Astrocyte (in vitro differentiated cells and primary cell): ENCODE results near the gene ULK1. TPM values are rescaled to one million over a fixed set of nuclear protein-coding genes. Genes with fewer than 3 reads are reported as not detected.

Experiments
- DNase-seq: peaks from one replicate; pipeline ENCODE4 v3.0.0-alpha.2; 2010; ENCODE audit warnings: low read depth
- FAIRE-seq: peaks from 2 replicates; lab custom pipeline; 2011; peaks lifted over from hg19 to GRCh38; lab: Jason Lieb, UNC
- H2AFZ ChIP-seq: 2 replicates; pipeline ENCODE4 v1.6.0; 2012; ENCODE audit warnings: low read depth, low read length, inconsistent platforms
- H3K27ac ChIP-seq: 2 replicates; pipeline ENCODE4 v1.5.1; 2011; ENCODE audit warnings: low read depth, low read length, inconsistent platforms
- H3K27me3 ChIP-seq: 2 replicates; pipeline ENCODE4 v1.6.0; 2011; ENCODE audit warnings: low read length, inconsistent platforms; ENCODE audit not compliant: insufficient read depth
- H3K36me3 ChIP-seq: 2 replicates; pipeline ENCODE4 v1.5.1; 2011; ENCODE audit warnings: low read length, inconsistent platforms; ENCODE audit not compliant: insufficient read depth
- H3K4me1 ChIP-seq: 2 replicates; pipeline ENCODE4 v1.5.1; 2011; ENCODE audit warnings: low read length, inconsistent platforms; ENCODE audit not compliant: insufficient read depth
- H3K4me2 ChIP-seq: 2 replicates; pipeline ENCODE4 v1.6.0; 2012; ENCODE audit warnings: low read length, inconsistent platforms
- H3K4me3 ChIP-seq: 2 replicates; pipeline ENCODE4 v1.5.1; 2011; ENCODE audit warnings: low read depth, mild to moderate bottlenecking, low read length, inconsistent platforms; ENCODE audit not compliant: insufficient read depth
- H3K79me2 ChIP-seq: 2 replicates; pipeline ENCODE4 v1.6.0; 2012; ENCODE audit warnings: mild to moderate bottlenecking, low read length, inconsistent platforms; ENCODE audit not compliant: insufficient read depth
- H3K9ac ChIP-seq: 2 replicates; pipeline ENCODE4 v1.6.0; 2012; ENCODE audit warnings: mild to moderate bottlenecking, low read length, inconsistent platforms
- H3K9me3 ChIP-seq: 2 replicates; pipeline ENCODE4 v1.5.1; 2012; ENCODE audit warnings: low read depth, mild to moderate bottlenecking, low read length, inconsistent platforms; ENCODE audit not compliant: insufficient read depth
- H4K20me1 ChIP-seq: 2 replicates; pipeline ENCODE4 v1.6.0; 2012; ENCODE audit warnings: low read length, inconsistent platforms; ENCODE audit not compliant: insufficient read depth
- H3K27ac Mint-ChIP-seq: one replicate; pipeline ENCODE4 v1.8.0; 2021; ENCODE audit warnings: mild to moderate bottlenecking, mixed read lengths; ENCODE audit not compliant: unreplicated experiment
- H3K27me3 Mint-ChIP-seq: one replicate; pipeline ENCODE4 v1.8.0; 2021; ENCODE audit warnings: low read depth, mixed read lengths; ENCODE audit not compliant: unreplicated experiment
- H3K36me3 Mint-ChIP-seq: one replicate; pipeline ENCODE4 v1.8.0; 2021; ENCODE audit warnings: low read depth, mixed read lengths; ENCODE audit not compliant: unreplicated experiment
- H3K4me1 Mint-ChIP-seq: one replicate; pipeline ENCODE4 v1.8.0; 2021; ENCODE audit warnings: low read depth, mixed read lengths; ENCODE audit not compliant: unreplicated experiment
- H3K4me3 Mint-ChIP-seq: one replicate; pipeline ENCODE4 v1.8.0; 2021; ENCODE audit warnings: mild to moderate bottlenecking, moderate library complexity, mixed read lengths; ENCODE audit not compliant: unreplicated experiment
- H3K9me3 Mint-ChIP-seq: one replicate; pipeline ENCODE4 v1.8.0; 2021; ENCODE audit warnings: mild to moderate bottlenecking, mixed read lengths; ENCODE audit not compliant: unreplicated experiment
- EZH2 ChIP-seq: IDR thresholded peaks from 2 replicates; pipeline ENCODE4 v1.6.1; 2012; ENCODE audit warnings: mild to moderate bottlenecking, low read length, inconsistent platforms; ENCODE audit not compliant: insufficient read depth
- total RNA-seq: library from RNA; stranded (reverse); gene quantifications from 2 replicates; pipeline ENCODE4 v1.2.1, GENCODE V29; 2021
- TF ChIP-seq, protein P1 (sequence below): IDR thresholded peaks from 2 replicates; pipeline ENCODE4 v1.5.1; 2011; ENCODE audit warnings: low read depth, mild to moderate bottlenecking, inconsistent platforms, low read length, moderate library complexity; ENCODE audit not compliant: insufficient read depth

Gene ULK1
- total RNA-seq, 1 donor from 2014 or later: 51.8 TPM

DNA sequence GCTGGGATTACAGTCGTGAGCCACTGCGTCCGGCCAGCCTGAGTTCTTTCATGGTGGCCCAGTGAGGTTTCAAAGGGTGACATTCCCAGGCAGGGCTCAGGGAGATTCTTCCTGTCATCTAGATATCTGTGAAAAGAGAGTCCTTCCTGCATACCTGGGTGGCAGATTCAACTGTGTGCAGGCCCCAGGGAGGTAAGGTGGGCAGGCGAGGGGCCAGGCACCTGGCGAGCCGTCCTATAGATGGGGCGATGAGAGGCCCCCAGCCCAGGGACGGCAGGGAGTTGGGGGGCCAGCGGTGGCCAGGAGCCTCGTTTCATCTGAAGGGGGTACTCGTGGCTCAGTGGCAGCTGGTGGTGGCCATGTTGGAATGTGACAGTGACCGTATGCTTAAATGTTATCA is 48.2 kb downstream of the ULK1 start:
- H3K9me3 ChIP-seq: no peaks in the 10 kb centered on the region
- no peak overlapping the region for H3K9ac ChIP-seq
- no peak overlapping the region for H3K4me3 Mint-ChIP-seq
- H2AFZ ChIP-seq: no peak overlapping the region
- no peak for TF ChIP-seq EZH2
- TF ChIP-seq, protein P1, sequence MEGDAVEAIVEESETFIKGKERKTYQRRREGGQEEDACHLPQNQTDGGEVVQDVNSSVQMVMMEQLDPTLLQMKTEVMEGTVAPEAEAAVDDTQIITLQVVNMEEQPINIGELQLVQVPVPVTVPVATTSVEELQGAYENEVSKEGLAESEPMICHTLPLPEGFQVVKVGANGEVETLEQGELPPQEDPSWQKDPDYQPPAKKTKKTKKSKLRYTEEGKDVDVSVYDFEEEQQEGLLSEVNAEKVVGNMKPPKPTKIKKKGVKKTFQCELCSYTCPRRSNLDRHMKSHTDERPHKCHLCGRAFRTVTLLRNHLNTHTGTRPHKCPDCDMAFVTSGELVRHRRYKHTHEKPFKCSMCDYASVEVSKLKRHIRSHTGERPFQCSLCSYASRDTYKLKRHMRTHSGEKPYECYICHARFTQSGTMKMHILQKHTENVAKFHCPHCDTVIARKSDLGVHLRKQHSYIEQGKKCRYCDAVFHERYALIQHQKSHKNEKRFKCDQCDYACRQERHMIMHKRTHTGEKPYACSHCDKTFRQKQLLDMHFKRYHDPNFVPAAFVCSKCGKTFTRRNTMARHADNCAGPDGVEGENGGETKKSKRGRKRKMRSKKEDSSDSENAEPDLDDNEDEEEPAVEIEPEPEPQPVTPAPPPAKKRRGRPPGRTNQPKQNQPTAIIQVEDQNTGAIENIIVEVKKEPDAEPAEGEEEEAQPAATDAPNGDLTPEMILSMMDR: no peak
- H3K4me2 ChIP-seq: no peak overlapping the region
- peaks cover 12% of the 10 kb centered on the region for H3K36me3 Mint-ChIP-seq
- no peaks in the 10 kb centered on the region for H3K27me3 ChIP-seq
- H3K79me2 ChIP-seq: peaks cover 6% of the 10 kb centered on the region
- H4K20me1 ChIP-seq: peaks cover 8% of the 10 kb centered on the region
- DNase-seq (no peak), FAIRE-seq (no peak)
- H3K27ac ChIP-seq: no peak overlapping the region
- peaks cover 16% of the 10 kb centered on the region for H3K36me3 ChIP-seq
- no peaks in the 10 kb centered on the region for H3K27me3 Mint-ChIP-seq
- H3K9me3 Mint-ChIP-seq: no peaks in the 10 kb centered on the region
- no peak overlapping the region for H3K27ac Mint-ChIP-seq
- no peak overlapping the region for H3K4me3 ChIP-seq
- H3K4me1 ChIP-seq: no peaks in the 10 kb centered on the region
- no peaks in the 10 kb centered on the region for H3K4me1 Mint-ChIP-seq

DNA sequence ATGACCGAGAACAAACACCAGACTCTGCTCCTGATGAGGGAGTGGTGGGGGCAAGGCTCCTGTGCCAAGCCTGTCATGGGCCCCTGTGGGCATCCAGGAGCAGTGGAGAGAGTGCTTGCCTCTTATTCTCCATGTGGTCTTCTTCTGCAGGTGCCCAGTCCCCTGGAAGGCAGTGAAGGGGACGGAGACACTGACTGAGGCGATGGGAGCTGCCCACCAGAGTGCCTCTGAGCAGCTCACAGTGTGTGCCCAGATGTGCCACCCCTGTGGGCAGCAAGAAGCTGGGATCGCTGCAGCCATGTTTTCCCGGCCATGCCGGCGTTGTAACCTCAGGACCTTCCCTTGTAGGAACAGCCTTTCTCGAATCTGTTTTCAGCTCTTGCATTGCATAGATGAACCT is 49.0 kb downstream of the ULK1 start:
- Histone ChIP-seq H2AFZ (no peak overlapping the region), H3K4me3 (no peak overlapping the region), H3K9me3 (no peaks in the 10 kb centered on the region), H3K4me1 (no peaks in the 10 kb centered on the region), H4K20me1 (peaks cover 8% of the 10 kb centered on the region), H3K9ac (no peak overlapping the region), H3K27me3 (no peaks in the 10 kb centered on the region), H3K36me3 (peaks cover 14% of the 10 kb centered on the region), H3K79me2 (peaks cover 6% of the 10 kb centered on the region), H3K4me2 (no peak overlapping the region), H3K27ac (no peak overlapping the region)
- no peak for FAIRE-seq
- H3K27me3 Mint-ChIP-seq: no peaks in the 10 kb centered on the region
- TF ChIP-seq, protein P1: no peak
- no peak for TF ChIP-seq EZH2
- H3K9me3 Mint-ChIP-seq: no peaks in the 10 kb centered on the region
- H3K36me3 Mint-ChIP-seq: peaks cover 12% of the 10 kb centered on the region
- no peaks in the 10 kb centered on the region for H3K4me1 Mint-ChIP-seq
- no peak for DNase-seq
- H3K27ac Mint-ChIP-seq: no peak overlapping the region
- no peak overlapping the region for H3K4me3 Mint-ChIP-seq

DNA sequence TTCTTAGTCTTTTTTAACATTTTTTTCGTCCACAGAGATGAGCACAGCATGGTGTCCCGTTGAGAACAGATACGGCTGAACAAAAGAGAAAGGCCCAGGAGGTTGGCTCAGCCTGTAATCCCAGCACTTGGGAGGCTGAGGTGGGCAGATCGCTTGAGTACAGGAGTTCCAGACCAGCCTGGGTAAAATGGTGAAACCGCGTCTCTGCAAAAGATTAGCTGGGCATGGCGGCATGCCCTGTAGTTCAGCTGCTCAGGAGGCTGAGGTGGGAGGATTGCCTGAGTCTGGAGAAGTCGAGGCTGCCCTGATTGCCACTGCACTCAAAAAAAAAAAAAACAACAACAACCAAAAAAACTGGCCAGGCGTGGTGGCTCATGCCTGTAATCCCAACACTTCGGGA is 49.5 kb downstream of the ULK1 start:
- H4K20me1 ChIP-seq: peaks cover 8% of the 10 kb centered on the region
- peaks cover 14% of the 10 kb centered on the region for H3K36me3 ChIP-seq
- FAIRE-seq: no peak
- H3K27ac ChIP-seq: no peak overlapping the region
- H3K79me2 ChIP-seq: peaks cover 6% of the 10 kb centered on the region
- H3K4me2 ChIP-seq: no peak overlapping the region
- Mint-ChIP-seq H3K27ac (peak overlapping the region; percentile 66), H3K27me3 (no peaks in the 10 kb centered on the region), H3K36me3 (peaks cover 12% of the 10 kb centered on the region), H3K9me3 (no peaks in the 10 kb centered on the region), H3K4me1 (no peaks in the 10 kb centered on the region), H3K4me3 (no peak overlapping the region)
- no peak overlapping the region for H3K4me3 ChIP-seq
- H2AFZ ChIP-seq: no peak overlapping the region
- H3K4me1 ChIP-seq: no peaks in the 10 kb centered on the region
- no peaks in the 10 kb centered on the region for H3K9me3 ChIP-seq
- H3K27me3 ChIP-seq: no peaks in the 10 kb centered on the region
- DNase-seq: no peak
- no peak overlapping the region for H3K9ac ChIP-seq
- TF ChIP-seq EZH2: no peak
